ENCODE results near the gene MTCL1. TPM values are rescaled to one million over a fixed set of nuclear protein-coding genes. Genes with fewer than 3 reads are reported as not detected.

MTCL1 gene
- total RNA-seq, 1 experiment from 2014 or later, result 11.6 TPM

DNA sequence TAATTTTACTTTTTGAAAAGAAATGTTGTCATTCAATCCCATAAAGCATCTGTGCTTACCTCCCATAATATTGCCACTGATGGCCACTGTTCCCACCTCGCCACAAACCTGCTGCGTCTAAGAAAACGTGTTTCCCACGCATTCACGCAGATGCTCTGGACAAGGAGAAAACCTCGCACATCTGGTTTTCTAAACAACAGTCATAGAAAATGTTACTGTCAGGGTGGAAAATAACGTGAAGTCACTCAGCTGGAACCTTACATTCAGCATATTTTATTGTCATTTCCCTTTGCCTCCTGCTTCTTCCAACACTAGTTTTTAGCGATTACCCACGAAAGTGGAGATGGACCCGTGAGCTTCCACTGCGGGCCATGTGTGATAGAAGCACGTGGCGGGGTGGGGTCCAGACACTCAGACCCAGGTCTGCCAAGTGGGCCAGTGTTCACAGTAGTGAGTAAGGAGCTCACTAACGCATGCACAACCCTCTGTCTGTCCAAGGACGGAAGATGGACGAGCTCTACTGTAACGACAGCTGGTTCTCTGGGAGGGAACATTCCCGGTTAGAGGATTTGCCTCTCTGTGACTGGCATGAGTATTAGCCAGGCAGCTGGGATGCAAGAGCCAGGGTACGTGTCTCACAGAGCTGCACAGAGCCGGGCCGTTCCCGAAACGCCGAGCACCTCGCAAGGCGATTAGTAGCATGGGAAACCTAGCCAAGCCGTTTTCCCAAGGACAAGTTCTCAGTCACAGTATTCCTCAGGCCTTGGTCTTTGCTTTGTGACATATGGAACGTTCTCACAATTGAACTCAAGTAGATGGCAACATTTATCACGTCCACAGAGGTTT lies 94.5 kb downstream of the MTCL1 start:
- no peak for DNase-seq (ENCODE audit: unreplicated experiment)
- TF ChIP-seq, protein P1, sequence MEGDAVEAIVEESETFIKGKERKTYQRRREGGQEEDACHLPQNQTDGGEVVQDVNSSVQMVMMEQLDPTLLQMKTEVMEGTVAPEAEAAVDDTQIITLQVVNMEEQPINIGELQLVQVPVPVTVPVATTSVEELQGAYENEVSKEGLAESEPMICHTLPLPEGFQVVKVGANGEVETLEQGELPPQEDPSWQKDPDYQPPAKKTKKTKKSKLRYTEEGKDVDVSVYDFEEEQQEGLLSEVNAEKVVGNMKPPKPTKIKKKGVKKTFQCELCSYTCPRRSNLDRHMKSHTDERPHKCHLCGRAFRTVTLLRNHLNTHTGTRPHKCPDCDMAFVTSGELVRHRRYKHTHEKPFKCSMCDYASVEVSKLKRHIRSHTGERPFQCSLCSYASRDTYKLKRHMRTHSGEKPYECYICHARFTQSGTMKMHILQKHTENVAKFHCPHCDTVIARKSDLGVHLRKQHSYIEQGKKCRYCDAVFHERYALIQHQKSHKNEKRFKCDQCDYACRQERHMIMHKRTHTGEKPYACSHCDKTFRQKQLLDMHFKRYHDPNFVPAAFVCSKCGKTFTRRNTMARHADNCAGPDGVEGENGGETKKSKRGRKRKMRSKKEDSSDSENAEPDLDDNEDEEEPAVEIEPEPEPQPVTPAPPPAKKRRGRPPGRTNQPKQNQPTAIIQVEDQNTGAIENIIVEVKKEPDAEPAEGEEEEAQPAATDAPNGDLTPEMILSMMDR (IDR thresholded peaks at IDR 0.05; ENCODE audit: unreplicated experiment), result no peak
- Mint-ChIP-seq H3K27ac (ENCODE audit: low read depth, unreplicated experiment) (peak overlapping the region; percentile 83), H3K4me1 (ENCODE audit: insufficient read depth, unreplicated experiment) (peaks cover 31% of the 10 kb centered on the region), H3K9me3 (ENCODE audit: unreplicated experiment) (no peaks in the 10 kb centered on the region), H3K27me3 (ENCODE audit: insufficient read depth, unreplicated experiment) (no peaks in the 10 kb centered on the region), H3K4me3 (ENCODE audit: unreplicated experiment) (peak overlapping the region; percentile 53), H3K36me3 (ENCODE audit: insufficient read depth, unreplicated experiment) (peaks cover 6% of the 10 kb centered on the region)
- ChIA-PET CTCF (interaction anchor here (0.6 to 3.2 kb wide), 9 partner anchors 11 to 269 kb away, joined by 3 to 21 read pairs (median 4); no protein-coding TSS in a partner anchor), POLR2A (interaction anchor here (0.6 to 3.5 kb wide), 15 partner anchors 9 to 317 kb away, joined by 3 to 15 read pairs (median 5); no protein-coding TSS in a partner anchor)
- no TSS peak for BruUV-seq (replicated peaks)
- intact Hi-C loops (cut with micrococcal nuclease), result loop anchor here (2.0 to 5.0 kb wide), 2 partner anchors 93 to 161 kb away; partner anchors contain the start of gene MTCL1

DNA sequence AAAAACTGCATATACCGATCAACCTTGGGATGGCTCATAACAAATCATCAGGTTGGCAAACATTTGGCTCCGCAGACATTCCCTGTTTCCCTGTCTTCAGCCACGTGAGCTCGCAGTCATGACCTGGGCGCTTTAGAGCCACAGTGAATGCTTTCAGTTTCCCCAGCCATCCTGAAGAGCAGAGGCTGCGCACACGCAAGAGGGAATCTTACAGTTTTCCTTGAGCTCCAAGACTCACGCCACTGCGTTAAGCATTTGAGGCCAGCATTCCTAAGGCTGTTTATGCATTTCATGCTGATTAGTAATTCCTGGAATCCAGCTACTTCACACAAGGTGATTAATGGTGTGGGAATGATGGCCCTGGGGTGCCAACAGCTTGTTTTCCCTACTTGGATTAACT lies 95.1 kb downstream of the MTCL1 start:
- no peaks in the 10 kb centered on the region for H3K9me3 Mint-ChIP-seq (ENCODE audit: unreplicated experiment)
- BruUV-seq (replicated peaks), result no TSS peak
- H3K27ac Mint-ChIP-seq (ENCODE audit: low read depth, unreplicated experiment), result peak overlapping the region; percentile 83
- ChIA-PET POLR2A (interaction anchor here (0.7 to 3.5 kb wide), 17 partner anchors 10 to 317 kb away, joined by 3 to 15 read pairs (median 5); no protein-coding TSS in a partner anchor), CTCF (interaction anchor here (0.5 to 3.2 kb wide), 6 partner anchors 10 to 764 kb away, joined by 3 to 21 read pairs (median 4); no protein-coding TSS in a partner anchor)
- TF ChIP-seq, protein P1 (IDR thresholded peaks at IDR 0.05; ENCODE audit: unreplicated experiment), result no peak
- peak overlapping the region; percentile 53 for H3K4me3 Mint-ChIP-seq (ENCODE audit: unreplicated experiment)
- H3K27me3 Mint-ChIP-seq (ENCODE audit: insufficient read depth, unreplicated experiment), result no peaks in the 10 kb centered on the region
- DNase-seq (ENCODE audit: unreplicated experiment), result peak; percentile 92
- intact Hi-C loops (cut with micrococcal nuclease), result loop anchor here (2.0 to 5.0 kb wide), 2 partner anchors 93 to 160 kb away; partner anchors contain the start of gene MTCL1
- peaks cover 6% of the 10 kb centered on the region for H3K36me3 Mint-ChIP-seq (ENCODE audit: insufficient read depth, unreplicated experiment)
- H3K4me1 Mint-ChIP-seq (ENCODE audit: insufficient read depth, unreplicated experiment), result peaks cover 27% of the 10 kb centered on the region

GRCh38 chr18:8800876-8801262 lies 95.5 kb downstream of the MTCL1 start:
- H3K4me3 Mint-ChIP-seq (ENCODE audit: unreplicated experiment), result no peak overlapping the region
- peaks cover 27% of the 10 kb centered on the region for H3K4me1 Mint-ChIP-seq (ENCODE audit: insufficient read depth, unreplicated experiment)
- H3K27ac Mint-ChIP-seq (ENCODE audit: low read depth, unreplicated experiment), result peak overlapping the region; percentile 83
- H3K9me3 Mint-ChIP-seq (ENCODE audit: unreplicated experiment), result no peaks in the 10 kb centered on the region
- TF ChIP-seq, protein P1 (IDR thresholded peaks at IDR 0.05; ENCODE audit: unreplicated experiment), result no peak
- ChIA-PET CTCF (interaction anchor here (0.5 to 3.2 kb wide), 6 partner anchors 30 to 764 kb away, joined by 3 to 21 read pairs (median 4); no protein-coding TSS in a partner anchor), POLR2A (interaction anchor here (0.7 to 3.5 kb wide), 17 partner anchors 10 to 316 kb away, joined by 3 to 15 read pairs (median 4); no protein-coding TSS in a partner anchor)
- no TSS peak for BruUV-seq (replicated peaks)
- intact Hi-C loops (cut with micrococcal nuclease), result loop anchor here (2.0 to 5.0 kb wide), 2 partner anchors 94 to 160 kb away; partner anchors contain the start of gene MTCL1
- peaks cover 6% of the 10 kb centered on the region for H3K36me3 Mint-ChIP-seq (ENCODE audit: insufficient read depth, unreplicated experiment)
- H3K27me3 Mint-ChIP-seq (ENCODE audit: insufficient read depth, unreplicated experiment), result no peaks in the 10 kb centered on the region
- DNase-seq (ENCODE audit: unreplicated experiment), result no peak
